Tibial artery (tissue), 4 donors: ENCODE data around the gene CSF1.
A peak's percentile ranks its signal among the peaks of the same experiment; 100 is the strongest.

Source experiments
- DNase-seq, 2 donors: peaks; one replicate each; pipeline ENCODE4 v3.0.0-alpha.2; 2019
- H3K27ac ChIP-seq, 2 donors: fragments of 200-600 bp; sonication (generic) in 1 of 2; 1 replicate in 1 of 2; 2 replicates in 1 of 2; pipeline ENCODE4 v1.5.1; 2018 to 2019; ENCODE audit warnings: mild to moderate bottlenecking in 1 of 2
- H3K27me3 ChIP-seq, 2 donors: fragments of 200-600 bp; sonication (generic) in 1 of 2; one replicate each; pipeline versions ENCODE4 v1.5.1 to v1.6.0; 2016 to 2019
- H3K36me3 ChIP-seq, 3 donors: fragments of 200-600 bp; sonication (generic) in 2 of 3; one replicate each; pipeline ENCODE4 v1.5.1; 2016 to 2019; ENCODE audit warnings: mild to moderate bottlenecking in 2 of 3
- H3K4me1 ChIP-seq, 4 donors: fragments of 200-600 bp; sonication (generic) in 2 of 4; 1 replicate in 3 of 4; 2 replicates in 1 of 4; pipeline ENCODE4 v1.5.1; 2016 to 2019
- H3K4me3 ChIP-seq, 2 donors: fragments of 200-600 bp; sonication (generic) in 1 of 2; 1 replicate in 1 of 2; 2 replicates in 1 of 2; pipeline ENCODE4 v1.5.1; 2018 to 2019; ENCODE audit warnings: mild to moderate bottlenecking in 2 of 2
- H3K9me3 ChIP-seq, 3 donors: fragments of 200-600 bp; sonication (generic) in 1 of 3; one replicate each; pipeline ENCODE4 v1.5.1; 2016 to 2019
- CTCF ChIP-seq, 2 experiments: fragments of 200-600 bp in 1 of 2; fragments of 450-650 bp in 1 of 2; IDR thresholded peaks; one replicate each; pipeline ENCODE4 v1.5.1; 2017 to 2019; ENCODE audit warnings: antibody characterized with exemption in 2 of 2, mild to moderate bottlenecking in 1 of 2, moderate library complexity in 1 of 2
- intact Hi-C: fragments of 100-400 bp; cut with DNase I; formaldehyde crosslinking; loops from one replicate; pipeline ENCODE4 v1.15.0; 2023; ENCODE audit warnings: low total_unique reads

CSF1 gene

GRCh38 chr1:109889094-109889493 lies 21.6 kb upstream of the CSF1 start:
- Histone ChIP-seq H3K36me3 (no peaks in the 10 kb centered on the region), H3K27ac (no peak overlapping the region), H3K9me3 (no peaks in the 10 kb centered on the region), H3K4me3 (no peak overlapping the region), H3K27me3 (no peaks in the 10 kb centered on the region), H3K4me1 (peaks cover 0 to 16% (median 5%) of the 10 kb centered on the region in 4 donors)
- no peak for DNase-seq
- no peak for TF ChIP-seq CTCF (IDR thresholded peaks at IDR 0.05)
- intact Hi-C loops = no loop called here

GRCh38 chr1:109890115-109890953 lies 20.3 kb upstream of the CSF1 start:
- peaks cover 0 to 10% (median under 1%) of the 10 kb centered on the region in 4 donors for H3K4me1 ChIP-seq
- intact Hi-C loops = no loop called here
- TF ChIP-seq CTCF (IDR thresholded peaks at IDR 0.05) = no peak

GRCh38 chr1:109891930-109892329 lies 18.7 kb upstream of the CSF1 start:
- Histone ChIP-seq H3K36me3 (no peaks in the 10 kb centered on the region), H3K4me1 (peaks cover 0 to 19% (median 11%) of the 10 kb centered on the region in 4 donors), H3K4me3 (no peak overlapping the region), H3K9me3 (no peaks in the 10 kb centered on the region), H3K27ac (no peak overlapping the region), H3K27me3 (no peaks in the 10 kb centered on the region)
- TF ChIP-seq CTCF (IDR thresholded peaks at IDR 0.05) = no peak
- DNase-seq = no peak
- intact Hi-C loops = no loop called here

More at GRCh38 chr1:109890115-109890953, 20.3 kb upstream of the CSF1 start:
- H3K4me3 ChIP-seq = no peak overlapping the region
- no peaks in the 10 kb centered on the region for H3K36me3 ChIP-seq
- no peaks in the 10 kb centered on the region for H3K9me3 ChIP-seq
- H3K27me3 ChIP-seq = no peaks in the 10 kb centered on the region
- no peak overlapping the region for H3K27ac ChIP-seq
- peak in 1 of 2 donors; percentile 33 for DNase-seq

GRCh38 chr1:109892561-109893368 lies 17.9 kb upstream of the CSF1 start:
- no peak for TF ChIP-seq CTCF (IDR thresholded peaks at IDR 0.05)
- H3K9me3 ChIP-seq = no peaks in the 10 kb centered on the region
- H3K27ac ChIP-seq = no peak overlapping the region
- no peak overlapping the region for H3K4me3 ChIP-seq
- intact Hi-C loops = no loop called here
- H3K36me3 ChIP-seq = no peaks in the 10 kb centered on the region
- no peak for DNase-seq
- H3K27me3 ChIP-seq = no peaks in the 10 kb centered on the region
- peaks cover 0 to 19% (median 11%) of the 10 kb centered on the region in 4 donors for H3K4me1 ChIP-seq

- Histone ChIP-seq H3K36me3 (no peaks in the 10 kb centered on the region), H3K4me1 (peaks cover 0 to 19% (median 11%) of the 10 kb centered on the region in 4 donors), H3K27me3 (no peaks in the 10 kb centered on the region), H3K4me3 (no peak overlapping the region), H3K9me3 (no peaks in the 10 kb centered on the region), H3K27ac (no peak overlapping the region)
- no peak for TF ChIP-seq CTCF (IDR thresholded peaks at IDR 0.05)
- intact Hi-C loops = no loop called here
- DNase-seq = no peak
Measured at GRCh38 chr1:109893532-109894171, 17.0 kb upstream of the CSF1 start.
